Measurements from ENCODE around the gene PDE9A.

PDE9A gene

GRCh38 chr21:42687796-42688195 lies 34.4 kb downstream of the PDE9A start:
- no peak for TF ChIP-seq CTCF (IDR thresholded peaks at IDR 0.05; ENCODE audit: extremely low read depth, missing control alignments)
- DNase-seq (ENCODE audit: low spot score), result no peak

- no peak for DNase-seq (ENCODE audit: low spot score)
- TF ChIP-seq CTCF (IDR thresholded peaks at IDR 0.05; ENCODE audit: extremely low read depth, missing control alignments), result no peak
Measured at GRCh38 chr21:42688226-42688840, 34.9 kb downstream of the PDE9A start.

- TF ChIP-seq CTCF (IDR thresholded peaks at IDR 0.05; ENCODE audit: extremely low read depth, missing control alignments), result no peak
- no peak for DNase-seq (ENCODE audit: low spot score)
Measured at GRCh38 chr21:42688841-42689371, 35.5 kb downstream of the PDE9A start.

GRCh38 chr21:42690586-42690985 lies 37.2 kb downstream of the PDE9A start:
- DNase-seq (ENCODE audit: low spot score), result no peak
- TF ChIP-seq CTCF (IDR thresholded peaks at IDR 0.05; ENCODE audit: extremely low read depth, missing control alignments), result no peak

GRCh38 chr21:42691901-42692559 lies 38.6 kb downstream of the PDE9A start:
- TF ChIP-seq CTCF (IDR thresholded peaks at IDR 0.05; ENCODE audit: extremely low read depth, missing control alignments), result no peak

GRCh38 chr21:42692688-42693087 lies 39.3 kb downstream of the PDE9A start:
- DNase-seq (ENCODE audit: low spot score), result no peak
- TF ChIP-seq CTCF (IDR thresholded peaks at IDR 0.05; ENCODE audit: extremely low read depth, missing control alignments), result no peak

More at GRCh38 chr21:42691901-42692559, 38.6 kb downstream of the PDE9A start:
- DNase-seq (ENCODE audit: low spot score), result no peak
